ENCODE measurements around the gene GPX4. TPM values are rescaled to one million over a fixed set of nuclear protein-coding genes. Genes with fewer than 3 reads are reported as not detected.

The GPX4 gene
- total and polyA plus RNA-seq, 7 donors: 269 to 662 (median 398) TPM

DNA sequence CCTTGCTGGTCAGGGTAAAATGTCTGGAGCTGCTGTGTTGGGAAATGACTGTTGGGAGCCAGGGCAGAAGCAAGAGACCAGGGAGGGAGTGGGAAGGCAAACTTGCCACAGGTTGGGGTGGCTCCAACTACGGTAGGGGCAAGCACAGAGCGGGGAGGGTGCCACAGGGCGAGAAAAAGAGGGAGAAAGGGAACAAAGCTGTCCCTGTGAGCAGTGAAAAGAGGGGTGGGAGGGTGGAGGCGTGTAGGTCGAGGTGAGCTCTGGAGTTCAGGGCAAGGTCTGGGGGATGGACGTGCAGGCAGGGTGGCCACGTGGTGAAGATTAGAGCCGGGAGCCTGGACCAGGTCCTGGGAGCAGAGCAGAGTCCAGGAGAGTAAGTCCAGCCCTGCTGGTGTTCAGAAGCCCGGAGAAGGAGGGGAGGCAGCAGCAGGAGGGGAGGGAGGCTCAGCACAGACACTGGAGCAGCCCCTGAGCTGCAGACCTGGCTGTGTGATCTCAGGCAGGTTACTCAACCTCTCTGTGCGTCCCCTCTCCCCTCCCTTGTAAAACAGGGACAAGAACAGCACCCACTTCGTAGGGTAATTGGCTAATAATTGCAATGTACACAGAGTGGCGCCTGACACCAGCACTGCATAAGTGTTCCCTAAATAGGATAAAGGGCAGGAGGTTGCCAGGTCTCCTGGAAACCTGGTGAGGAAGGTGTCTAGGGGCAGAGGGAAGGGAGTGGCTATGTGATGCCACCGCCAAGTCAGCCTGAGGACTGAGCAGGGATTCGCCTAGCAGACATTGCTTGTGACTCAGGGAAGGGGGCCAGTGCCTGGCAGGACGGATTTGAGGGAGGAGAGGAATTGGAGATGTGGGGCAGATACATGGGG lies 5.4 kb upstream of the GPX4 start:
- intact Hi-C loops (cut with DNase I): loop anchor here (5.0 kb wide), 1 partner anchor 71 kb away; the partner anchor contains the start of gene CNN2
- Histone ChIP-seq H3K36me3 (peaks cover 0 to 3% (median 0%) of the 10 kb centered on the region in 4 donors), H3K27me3 (no peaks in the 10 kb centered on the region), H3K4me1 (peaks cover 0 to 61% (median 51%) of the 10 kb centered on the region in 4 donors), H3K27ac (peak overlapping the region; percentile 98 to 100 (median 100)), H3K4me3 (no peak overlapping the region), H3K9me3 (no peaks in the 10 kb centered on the region)
- DNase-seq: no peak
- TF ChIP-seq POLR2AphosphoS5 (IDR thresholded peaks at IDR 0.05): no peak
- TF ChIP-seq CTCF (IDR thresholded peaks at IDR 0.05): no peak
- TF ChIP-seq EP300 (IDR thresholded peaks at IDR 0.05): no peak
- no peak for TF ChIP-seq POLR2A (IDR thresholded peaks at IDR 0.05)
- 19 to 63% methylated on average over 15 of the region's 15 CpGs for WGBS, 2 donors

- no peak for TF ChIP-seq CTCF (IDR thresholded peaks at IDR 0.05)
- no peak for TF ChIP-seq POLR2AphosphoS5 (IDR thresholded peaks at IDR 0.05)
- TF ChIP-seq POLR2A (IDR thresholded peaks at IDR 0.05): no peak
- TF ChIP-seq EP300 (IDR thresholded peaks at IDR 0.05): no peak
- Histone ChIP-seq H3K9me3 (no peaks in the 10 kb centered on the region), H3K36me3 (peaks cover 0 to 7% (median 5%) of the 10 kb centered on the region in 4 donors), H3K27me3 (no peaks in the 10 kb centered on the region), H3K27ac (peak overlapping the region; percentile 98 to 100 (median 100)), H3K4me3 (peak overlapping the region in 1 of 4 donors; percentile 1), H3K4me1 (peaks cover 0 to 57% (median 49%) of the 10 kb centered on the region in 4 donors)
- peak; percentile 87 for DNase-seq
- intact Hi-C loops (cut with DNase I): loop anchor here (5.0 to 10.0 kb wide), 2 partner anchors 177 to 424 kb away; partner anchors contain the start of genes ARID3A and FSTL3
- 29 to 71% methylated on average over 9 of the region's 9 CpGs for WGBS, 2 donors
Measured at GRCh38 chr19:1101337-1101698, 2.5 kb upstream of the GPX4 start.

DNA sequence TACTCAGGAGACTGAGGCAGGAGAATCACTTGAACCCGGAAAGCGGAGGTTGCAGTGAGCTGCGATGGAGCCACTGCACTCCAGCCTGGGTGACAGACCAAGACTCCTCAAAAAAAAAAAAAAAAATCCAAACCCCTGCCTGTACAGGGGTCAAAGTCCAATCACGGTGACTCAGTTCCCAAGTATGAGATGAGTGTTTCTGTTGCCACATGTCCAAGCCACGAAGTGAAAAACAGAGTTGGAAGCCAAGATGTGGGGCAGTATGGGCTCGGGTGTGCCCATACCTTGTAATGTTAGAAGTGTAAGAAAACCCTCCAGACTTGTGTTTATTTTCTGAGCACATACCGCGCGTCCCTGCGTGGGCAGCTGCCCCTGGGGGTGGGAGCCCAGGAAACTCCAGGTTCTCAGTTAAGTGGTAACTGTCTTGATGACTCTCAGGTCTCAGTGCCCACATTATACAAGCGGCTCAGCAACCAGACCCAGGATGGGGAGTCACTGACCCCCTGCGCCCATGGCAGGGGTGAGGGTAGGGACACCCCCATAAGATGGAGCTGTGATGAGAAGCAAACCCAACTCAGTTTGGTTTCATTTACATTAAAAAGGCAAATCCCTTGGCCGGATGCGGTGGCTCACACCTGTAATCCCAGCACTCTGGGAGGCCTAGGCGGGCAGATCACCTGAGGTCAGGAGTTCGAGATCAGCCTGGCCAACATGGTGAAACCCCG lies 1.2 kb upstream of the GPX4 start:
- peaks cover 0 to 57% (median 54%) of the 10 kb centered on the region in 4 donors for H3K4me1 ChIP-seq
- peaks cover 0 to 20% (median 16%) of the 10 kb centered on the region in 4 donors for H3K36me3 ChIP-seq
- intact Hi-C loops (cut with DNase I): loop anchor here (5.0 to 10.0 kb wide), 2 partner anchors 178 to 425 kb away; partner anchors contain the start of genes ARID3A and FSTL3
- TF ChIP-seq POLR2AphosphoS5 (IDR thresholded peaks at IDR 0.05) (peak; percentile 21 to 70 (median 60)), POLR2A (IDR thresholded peaks at IDR 0.05) (no peak), EP300 (IDR thresholded peaks at IDR 0.05) (no peak), CTCF (IDR thresholded peaks at IDR 0.05) (no peak)
- peak overlapping the region; percentile 98 to 100 (median 100) for H3K27ac ChIP-seq
- H3K4me3 ChIP-seq: no peak overlapping the region
- no peaks in the 10 kb centered on the region for H3K27me3 ChIP-seq
- H3K9me3 ChIP-seq: no peaks in the 10 kb centered on the region
- DNase-seq: no peak
- WGBS, 2 donors: 45 to 65% methylated on average over 17 of the region's 17 CpGs

- Histone ChIP-seq H3K36me3 (peaks cover 0 to 26% (median 22%) of the 10 kb centered on the region in 4 donors), H3K4me3 (peak overlapping the region; percentile 14 to 98 (median 59)), H3K9me3 (no peaks in the 10 kb centered on the region), H3K27me3 (no peaks in the 10 kb centered on the region), H3K4me1 (peaks cover 0 to 55% (median 53%) of the 10 kb centered on the region in 4 donors), H3K27ac (peak overlapping the region; percentile 98 to 100 (median 100))
- TF ChIP-seq CTCF (IDR thresholded peaks at IDR 0.05): no peak
- TF ChIP-seq POLR2A (IDR thresholded peaks at IDR 0.05): no peak
- no peak for TF ChIP-seq POLR2AphosphoS5 (IDR thresholded peaks at IDR 0.05)
- no peak for TF ChIP-seq EP300 (IDR thresholded peaks at IDR 0.05)
- no peak for DNase-seq
- 27 to 44% methylated on average over 20 of the region's 20 CpGs for WGBS, 2 donors
- intact Hi-C loops (cut with DNase I): loop anchor here (5.0 to 10.0 kb wide), 2 partner anchors 178 to 426 kb away; partner anchors contain the start of genes ARID3A and FSTL3
Measured at GRCh38 chr19:1103132-1103707, 574 bp upstream of the GPX4 start.
